Fibroblast of lung (primary cell): ENCODE data around the gene HRH3. TPM values are rescaled to one million over a fixed set of nuclear protein-coding genes. Genes with fewer than 3 reads are reported as not detected.

ENCODE experiments used
- DNase-seq, 2 donors: peaks; one replicate each; pipeline versions ENCODE4 v3.0.0 to v3.0.0-alpha.2; 2010; ENCODE audit warnings: low read depth in 2 of 2
- H2AFZ ChIP-seq: 2 replicates; pipeline ENCODE4 v1.5.1; 2012; ENCODE audit warnings: low read length, control low read depth, inconsistent platforms
- H3K27ac ChIP-seq: 2 replicates; pipeline ENCODE4 v1.5.1; 2011; ENCODE audit warnings: low read length, control low read depth; ENCODE audit not compliant: insufficient read depth
- H3K27me3 ChIP-seq: 2 replicates; pipeline ENCODE4 v1.5.1; 2011; ENCODE audit warnings: mild to moderate bottlenecking, low read length; ENCODE audit not compliant: control insufficient read depth, insufficient read depth
- H3K36me3 ChIP-seq: 2 replicates; pipeline ENCODE4 v1.5.1; 2011; ENCODE audit warnings: low read length; ENCODE audit not compliant: control insufficient read depth, insufficient read depth
- H3K4me1 ChIP-seq: 2 replicates; pipeline ENCODE4 v1.5.1; 2011; ENCODE audit warnings: low read length; ENCODE audit not compliant: control insufficient read depth, insufficient read depth; ENCODE audit errors: extremely low read depth
- H3K4me2 ChIP-seq: 2 replicates; pipeline ENCODE4 v1.5.1; 2011; ENCODE audit warnings: low read length, control low read depth; ENCODE audit not compliant: insufficient read depth; ENCODE audit errors: extremely low read depth
- H3K4me3 ChIP-seq, 4 experiments: fragments of 200-600 bp in 1 of 4; sonication (generic) in 1 of 4; replicated peaks in 1 of 4; 2 replicates each; pipeline ENCODE4 v1.5.1; 2011 to 2016; ENCODE audit warnings: low read length in 4 of 4, low read depth in 3 of 4, mild to moderate bottlenecking in 3 of 4, control low read depth in 2 of 4, inconsistent platforms in 1 of 4, mixed read lengths in 1 of 4; ENCODE audit not compliant: insufficient read depth in 1 of 4; ENCODE audit errors: control extremely low read depth in 1 of 4
- H3K79me2 ChIP-seq: 2 replicates; pipeline ENCODE4 v1.5.1; 2012; ENCODE audit warnings: mild to moderate bottlenecking, low read length, inconsistent platforms; ENCODE audit not compliant: control insufficient read depth, insufficient read depth
- H3K9ac ChIP-seq: 2 replicates; pipeline ENCODE4 v1.5.1; 2011; ENCODE audit warnings: mild to moderate bottlenecking, low read length, control low read depth; ENCODE audit not compliant: insufficient read depth
- H3K9me3 ChIP-seq: 2 replicates; pipeline ENCODE4 v1.5.1; 2012; ENCODE audit warnings: low read depth, low read length; ENCODE audit not compliant: control insufficient read depth, insufficient read depth
- H4K20me1 ChIP-seq: 2 replicates; pipeline ENCODE4 v1.5.1; 2011; ENCODE audit warnings: low read length; ENCODE audit not compliant: control insufficient read depth, insufficient read depth; ENCODE audit errors: extremely low read depth
- CTCF ChIP-seq, 2 donors: IDR thresholded peaks in 1 of 2; conservative IDR thresholded peaks in 1 of 2; 1 replicate in 1 of 2; 2 replicates in 1 of 2; pipeline ENCODE4 v1.5.1; 2011 to 2012; ENCODE audit warnings: low read length in 2 of 2, control low read depth in 1 of 2, inconsistent platforms in 1 of 2, low read depth in 1 of 2, mild to moderate bottlenecking in 1 of 2
- EZH2 ChIP-seq: IDR thresholded peaks from 2 replicates; pipeline ENCODE4 v1.5.1; 2012; ENCODE audit warnings: low read length, control low read depth, mild to moderate bottlenecking; ENCODE audit errors: missing control alignments
- polyA plus RNA-seq, 2 donors: library from polyadenylated mRNA; depleted of rRNA in 1 of 2; stranded (reverse) in 1 of 2; unstranded in 1 of 2; fragments of >200 nt; gene quantifications; 2 replicates each; pipeline ENCODE4 v1.2.1, GENCODE V29; 2011 to 2012; ENCODE audit warnings: missing spikeins in 1 of 2
- total RNA-seq: library from RNA; depleted of rRNA; stranded (reverse); fragments of >200 nt; gene quantifications from 2 replicates; pipeline ENCODE4 v1.2.1, GENCODE V29; 2014

Gene HRH3
- total and polyA plus RNA-seq, 2 donors (not counting 1 experiment from before 2014, with no cell fraction given), result not detected

- Histone ChIP-seq H4K20me1 (no peaks in the 10 kb centered on the region), H3K27ac (no peak overlapping the region), H3K4me3 (no peak overlapping the region), H3K9me3 (no peaks in the 10 kb centered on the region), H3K27me3 (no peaks in the 10 kb centered on the region), H3K36me3 (peaks cover 5% of the 10 kb centered on the region), H3K4me2 (no peak overlapping the region), H3K9ac (no peak overlapping the region), H2AFZ (no peak overlapping the region), H3K4me1 (no peaks in the 10 kb centered on the region), H3K79me2 (peaks cover 6% of the 10 kb centered on the region)
- DNase-seq, result no peak
- TF ChIP-seq EZH2, result no peak
- TF ChIP-seq CTCF (conservative IDR thresholded peaks at IDR 0.05 in 1 of 2, IDR thresholded peaks at IDR 0.05 in 1 of 2; ENCODE audit: low read depth in 1 of 2, low read length in 2 of 2), result no peak
Measured at GRCh38 chr20:62178316-62179161, 41.5 kb downstream of the HRH3 start.

GRCh38 chr20:62177307-62177706 lies 42.8 kb downstream of the HRH3 start:
- H3K9ac ChIP-seq, result no peak overlapping the region
- H3K9me3 ChIP-seq, result no peaks in the 10 kb centered on the region
- no peak overlapping the region for H2AFZ ChIP-seq
- no peak for DNase-seq
- no peaks in the 10 kb centered on the region for H4K20me1 ChIP-seq
- no peak overlapping the region for H3K27ac ChIP-seq
- H3K79me2 ChIP-seq, result no peaks in the 10 kb centered on the region
- peaks cover 5% of the 10 kb centered on the region for H3K36me3 ChIP-seq
- no peaks in the 10 kb centered on the region for H3K4me1 ChIP-seq
- TF ChIP-seq EZH2, result no peak
- TF ChIP-seq CTCF (conservative IDR thresholded peaks at IDR 0.05 in 1 of 2, IDR thresholded peaks at IDR 0.05 in 1 of 2; ENCODE audit: low read depth in 1 of 2, low read length in 2 of 2), result no peak
- H3K4me2 ChIP-seq, result no peak overlapping the region
- no peaks in the 10 kb centered on the region for H3K27me3 ChIP-seq
- H3K4me3 ChIP-seq, result no peak overlapping the region

GRCh38 chr20:62176866-62177265 lies 43.2 kb downstream of the HRH3 start:
- no peak for DNase-seq
- Histone ChIP-seq H3K4me3 (no peak overlapping the region), H3K27ac (no peak overlapping the region), H3K36me3 (peaks cover 5% of the 10 kb centered on the region), H3K9ac (no peak overlapping the region), H2AFZ (no peak overlapping the region), H3K27me3 (no peaks in the 10 kb centered on the region), H3K4me2 (no peak overlapping the region), H3K4me1 (no peaks in the 10 kb centered on the region), H4K20me1 (no peaks in the 10 kb centered on the region), H3K9me3 (no peaks in the 10 kb centered on the region), H3K79me2 (no peaks in the 10 kb centered on the region)
- TF ChIP-seq EZH2, result no peak
- TF ChIP-seq CTCF (conservative IDR thresholded peaks at IDR 0.05 in 1 of 2, IDR thresholded peaks at IDR 0.05 in 1 of 2; ENCODE audit: low read depth in 1 of 2, low read length in 2 of 2), result no peak
